Inflammatory macrophage treated with lipopolysaccharide for 4 hours (primary cell): ENCODE measurements around the gene KLHL33.

Experiments
- DNase-seq: peaks from one replicate; pipeline ENCODE4 v3.0.0-alpha.2; 2020

The KLHL33 gene

GRCh38 chr14:20412876-20413743 lies 22.9 kb downstream of the KLHL33 start, which contains the start of gene TEP1:
Gene TEP1 (minus strand): TSS chr14:20413501. CDS start chr14:20408439, 5,062 bp downstream.
- DNase-seq: peak; percentile 90

DNA sequence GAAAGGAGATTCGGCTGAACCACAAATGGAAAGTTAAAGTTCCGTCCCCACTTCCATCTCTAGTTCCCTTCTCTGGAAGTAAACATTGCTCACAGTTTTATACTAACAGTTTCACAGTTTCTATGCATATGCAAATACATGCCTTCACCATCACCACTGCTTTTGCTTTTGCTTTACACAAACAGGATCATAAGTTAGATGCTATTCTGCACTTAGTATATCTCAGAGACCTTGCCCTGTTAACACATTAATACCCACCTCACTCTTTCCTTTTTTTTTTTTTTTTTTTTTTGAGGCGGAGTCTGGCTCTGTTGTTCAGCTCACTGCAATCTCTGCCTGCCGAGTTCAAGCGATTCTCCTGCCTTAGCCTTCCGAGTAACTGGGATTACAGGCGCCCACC lies 23.6 kb downstream of the KLHL33 start:
- peak; percentile 92 for DNase-seq

GRCh38 chr14:20409226-20409625 lies 26.7 kb downstream of the KLHL33 start:
- DNase-seq: peak; percentile 32

DNA sequence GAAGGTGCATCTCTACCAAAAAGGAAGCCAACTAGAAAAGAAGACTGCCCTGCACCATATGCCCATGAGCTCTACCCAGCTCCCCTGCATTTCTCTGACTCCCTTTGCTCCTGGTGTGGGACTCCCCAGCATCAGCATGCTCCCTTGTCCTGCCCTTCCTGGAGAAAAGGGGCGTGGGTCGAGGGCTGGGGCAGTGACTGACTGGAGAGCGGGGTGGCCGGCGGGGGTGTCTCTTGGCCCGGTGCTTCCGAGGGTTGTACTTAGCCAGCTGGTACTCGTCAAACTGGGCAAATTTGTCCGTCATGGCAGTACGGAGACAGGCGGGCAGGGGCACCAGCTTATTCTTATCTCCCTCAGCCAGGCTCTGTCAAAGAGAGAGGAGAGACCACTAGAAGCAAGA lies 32.4 kb downstream of the KLHL33 start:
- DNase-seq: no peak

DNA sequence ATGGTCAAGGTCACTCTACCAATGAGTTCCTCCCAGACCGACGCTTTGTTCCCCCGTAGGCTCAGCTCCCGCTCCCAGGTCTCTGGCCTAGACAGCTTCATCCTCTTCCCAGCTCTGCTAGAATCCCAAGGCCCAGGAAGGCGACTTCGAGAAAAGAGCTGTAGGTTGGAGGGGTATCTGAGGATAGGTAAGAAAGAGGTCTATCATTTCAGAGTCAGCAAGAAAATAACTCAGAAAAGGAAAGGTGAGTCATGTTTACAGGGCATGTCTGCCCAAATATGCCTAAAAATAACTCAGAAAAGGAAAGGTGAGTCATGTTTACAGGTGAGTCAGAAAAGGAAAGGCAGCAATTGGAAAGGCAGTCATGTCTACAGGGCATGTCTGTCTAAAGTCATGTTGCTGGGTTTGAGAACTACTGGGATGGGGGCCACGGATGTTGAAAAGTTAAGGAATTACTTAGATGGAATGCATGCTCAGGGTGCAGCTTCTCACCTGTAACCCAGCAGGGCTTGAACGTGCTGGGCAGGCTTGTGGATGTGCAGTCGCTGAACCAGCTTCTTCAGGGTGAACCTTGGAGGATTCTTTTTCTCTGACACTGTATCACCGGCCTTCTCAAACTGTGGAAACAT lies 34.9 kb downstream of the KLHL33 start:
- DNase-seq: no peak

GRCh38 chr14:20400589-20400964 lies 35.4 kb downstream of the KLHL33 start:
- no peak for DNase-seq

GRCh38 chr14:20397511-20397910 lies 38.5 kb downstream of the KLHL33 start:
- DNase-seq: no peak

DNA sequence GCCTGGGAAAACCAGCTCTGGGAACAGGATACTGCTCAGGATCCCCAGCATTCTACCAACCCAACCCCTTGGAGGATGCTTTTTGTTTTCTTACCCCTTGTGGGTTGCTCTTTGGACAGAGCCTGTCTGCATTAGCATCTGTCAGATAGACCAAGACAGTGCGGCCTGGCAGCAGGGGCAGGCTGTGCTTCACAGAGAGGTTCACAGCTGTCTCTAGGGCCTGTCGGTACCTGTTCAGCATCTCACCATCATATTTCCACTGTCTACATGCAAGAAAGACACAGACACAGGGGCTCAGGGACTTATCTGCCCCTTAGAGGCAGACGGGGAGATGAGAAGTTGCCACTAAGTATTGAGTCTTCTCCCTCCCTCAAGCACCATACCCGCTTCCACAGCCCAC lies 44.5 kb downstream of the KLHL33 start:
- no peak for DNase-seq

- DNase-seq: no peak
Measured at GRCh38 chr14:20388159-20388558, 47.8 kb downstream of the KLHL33 start.

DNA sequence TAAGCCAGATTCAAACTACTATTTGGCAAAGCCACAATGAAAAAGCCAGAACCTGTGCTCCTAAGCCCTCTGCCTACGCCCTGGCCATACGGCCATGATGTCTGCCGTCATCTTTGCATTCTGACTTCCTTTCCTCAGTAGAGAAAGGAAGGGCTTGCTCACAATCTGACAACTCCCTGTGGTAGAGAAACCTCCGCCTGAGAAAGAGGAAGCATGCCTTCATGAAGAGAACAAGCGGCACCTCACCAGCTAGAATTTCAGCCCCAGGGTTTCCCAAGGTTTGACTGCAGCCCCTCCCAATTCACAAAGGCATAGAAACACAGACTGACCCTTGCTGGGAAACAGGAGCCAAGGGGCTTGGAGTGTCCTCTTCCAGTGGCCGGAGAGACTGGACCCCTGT lies 48.4 kb downstream of the KLHL33 start:
- DNase-seq: peak; percentile 93

DNA sequence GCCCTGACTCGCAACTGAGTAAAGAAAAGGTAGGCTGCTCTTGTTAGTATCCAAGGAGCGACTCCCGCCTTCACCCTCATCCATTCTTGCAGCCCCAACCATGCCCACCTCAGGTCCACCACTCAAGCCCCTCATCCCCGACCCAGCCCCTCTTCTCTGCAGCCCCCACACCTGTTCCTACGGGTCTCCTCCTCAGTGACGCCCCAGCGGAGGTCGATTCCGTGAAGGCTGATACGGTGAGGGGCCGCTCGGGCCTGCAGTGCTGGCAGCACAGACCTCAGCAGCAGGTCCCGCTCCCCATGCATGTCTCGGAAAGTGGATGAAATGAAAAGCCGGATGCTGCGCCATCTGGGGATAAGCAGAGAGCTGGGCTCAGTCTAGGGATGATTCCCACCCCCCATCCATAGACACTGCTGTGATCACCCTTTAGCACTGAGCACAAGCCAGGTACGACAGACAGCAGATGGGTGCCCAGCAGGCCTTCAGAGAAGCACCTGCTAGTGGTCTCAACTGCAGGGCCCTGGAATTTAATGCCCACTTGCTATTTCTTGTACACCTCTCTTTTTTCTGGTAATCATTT lies 49.6 kb downstream of the KLHL33 start:
- no peak for DNase-seq

DNA sequence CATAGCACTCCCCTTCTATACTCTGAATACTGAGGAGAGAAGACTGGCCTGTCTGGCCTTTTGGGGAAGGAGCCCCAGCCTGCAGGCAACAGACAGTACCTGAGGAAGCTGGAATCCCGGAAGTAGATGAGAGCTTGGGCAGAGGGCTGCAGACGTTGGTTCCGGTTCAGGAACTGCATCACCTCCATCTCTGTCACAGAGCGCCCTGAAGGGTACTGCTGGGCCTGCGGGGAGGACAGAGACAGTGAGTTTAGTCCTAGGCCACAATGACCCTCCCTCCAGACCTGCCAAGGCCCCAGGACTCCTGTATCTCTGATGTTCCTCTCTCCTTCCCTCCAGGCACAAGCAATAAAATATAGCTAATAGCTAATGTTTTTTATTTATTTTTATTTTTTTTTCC lies 51.1 kb downstream of the KLHL33 start:
- DNase-seq: no peak

DNA sequence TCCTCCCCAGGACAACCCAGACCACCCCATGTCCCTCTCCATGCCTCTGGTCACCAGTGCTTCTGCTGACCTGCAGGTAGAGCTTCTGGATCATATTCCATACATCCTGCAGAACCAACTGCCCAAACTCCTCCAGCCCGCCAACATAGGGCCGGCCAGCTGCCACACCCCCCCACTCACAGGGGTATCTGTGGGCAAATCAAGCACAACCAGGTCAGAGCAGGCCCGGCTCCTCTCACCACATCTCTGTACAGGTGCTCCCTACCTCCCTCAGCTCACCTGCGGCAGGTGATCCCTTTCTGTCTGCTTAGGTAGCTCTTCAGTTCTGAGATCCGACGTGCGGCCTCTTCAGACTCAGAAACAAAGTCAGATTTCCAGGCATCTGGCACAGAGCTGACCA lies 51.6 kb downstream of the KLHL33 start:
- DNase-seq: no peak

GRCh38 chr14:20383636-20384035 lies 52.3 kb downstream of the KLHL33 start:
- DNase-seq: no peak

DNA sequence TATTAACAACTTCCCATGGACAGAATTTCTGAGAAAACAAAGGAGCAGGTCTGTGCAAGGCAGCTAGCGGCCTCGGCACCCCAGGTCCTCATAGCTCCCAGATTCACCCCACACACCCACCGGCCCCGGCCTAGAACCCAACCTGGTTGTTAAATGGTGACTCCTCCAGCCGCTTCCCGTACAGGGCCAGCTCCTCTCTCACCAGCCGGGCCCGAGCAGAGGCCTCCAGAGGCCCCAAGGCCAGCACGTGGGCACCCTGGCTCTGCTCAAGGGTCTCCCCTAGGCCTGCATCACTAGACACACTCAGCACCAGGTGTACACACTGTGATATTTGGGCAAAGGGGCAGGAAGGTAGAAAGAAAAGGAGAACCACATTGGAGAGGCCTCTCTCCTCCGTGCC lies 52.9 kb downstream of the KLHL33 start:
- DNase-seq: no peak

- no peak for DNase-seq
Measured at GRCh38 chr14:20382526-20382925, 53.4 kb downstream of the KLHL33 start.

DNA sequence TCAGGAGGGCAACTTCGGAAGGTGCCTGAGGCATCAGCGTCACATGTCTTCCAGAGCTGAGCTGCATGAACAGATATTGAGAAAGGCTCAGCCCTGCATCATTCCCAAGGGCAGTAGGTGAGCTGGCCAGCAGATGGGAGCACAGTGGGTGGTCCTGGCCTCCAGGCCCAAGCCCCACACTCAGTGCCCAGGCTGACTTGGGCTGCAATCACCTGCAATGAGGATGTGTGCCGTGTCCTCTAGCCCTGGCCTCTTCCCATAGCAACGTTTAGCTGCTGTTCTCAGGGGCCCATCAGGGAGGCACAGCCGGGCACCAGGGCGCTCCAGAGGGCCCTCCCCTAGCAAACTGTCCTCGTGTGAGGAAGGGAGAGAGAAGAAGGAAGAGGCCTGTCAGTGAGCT lies 54.6 kb downstream of the KLHL33 start:
- DNase-seq: no peak

- DNase-seq: no peak
Measured at GRCh38 chr14:20380681-20381080, 55.3 kb downstream of the KLHL33 start.

DNA sequence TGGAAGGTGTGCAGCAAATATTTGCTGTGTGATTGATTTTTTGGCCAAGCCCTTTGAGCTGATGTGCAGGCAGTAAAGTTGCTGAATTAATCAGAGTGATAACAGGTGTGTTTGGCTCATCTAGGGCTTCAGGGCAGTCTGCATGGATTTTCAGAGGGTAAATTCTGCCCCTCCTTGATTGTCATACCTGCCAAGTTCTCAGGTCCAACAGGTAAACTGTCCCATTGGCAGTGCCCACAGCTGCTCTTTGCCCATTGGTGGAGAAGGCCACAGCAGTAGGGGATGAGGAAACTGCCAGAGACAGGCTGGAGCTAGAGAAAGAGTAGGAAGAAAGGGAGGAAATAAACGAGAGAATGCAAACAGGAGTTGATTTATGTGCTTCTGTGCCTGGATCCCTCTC lies 56.2 kb downstream of the KLHL33 start:
- no peak for DNase-seq

DNA sequence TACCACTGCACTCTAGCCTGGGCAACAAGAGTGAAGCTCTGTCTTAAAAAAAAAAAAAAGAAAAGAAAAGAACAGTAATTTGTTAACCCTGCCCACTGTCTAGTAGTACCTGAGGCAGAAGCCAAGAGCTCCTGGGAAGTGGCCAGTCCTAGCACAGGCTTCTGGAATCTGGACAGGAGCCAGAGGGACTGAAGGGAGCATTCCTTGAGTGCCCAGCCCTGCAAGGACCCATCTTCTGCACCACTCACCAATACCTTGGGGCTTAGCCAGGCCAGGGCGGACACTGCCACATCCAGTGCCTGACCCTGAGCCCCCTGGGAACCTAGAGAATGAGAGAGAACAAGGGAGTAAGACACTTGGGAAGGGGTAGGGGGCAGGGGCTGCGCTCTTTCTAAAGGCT lies 58.8 kb downstream of the KLHL33 start:
- no peak for DNase-seq

DNA sequence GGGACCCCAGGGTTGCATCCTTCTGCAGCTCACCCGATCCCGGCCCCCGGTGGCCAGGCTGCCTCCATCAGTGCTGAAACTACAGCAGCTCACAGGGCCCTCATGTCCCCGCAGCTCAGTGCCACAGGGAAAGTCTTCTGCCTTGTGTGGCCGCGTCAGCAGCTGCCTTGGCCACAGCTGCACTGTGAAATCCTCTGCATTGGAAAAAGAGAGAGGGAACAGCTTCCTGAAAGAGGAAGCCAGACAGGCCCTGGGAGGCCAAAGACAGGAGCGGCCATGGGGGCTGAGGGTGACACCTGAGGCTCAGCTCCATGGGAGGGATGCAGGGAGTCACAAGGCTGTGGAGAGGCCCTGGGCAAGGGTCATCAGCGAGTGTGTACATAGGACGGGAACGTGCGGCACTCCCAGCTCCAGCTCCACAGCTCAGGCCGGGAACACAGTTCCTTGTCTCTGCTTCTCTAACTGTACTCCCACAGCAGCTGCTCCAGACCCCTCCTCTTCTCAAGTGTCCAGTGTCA lies 59.8 kb downstream of the KLHL33 start:
- no peak for DNase-seq
